Measurements from ENCODE around the gene KRTAP12-1.

DNA sequence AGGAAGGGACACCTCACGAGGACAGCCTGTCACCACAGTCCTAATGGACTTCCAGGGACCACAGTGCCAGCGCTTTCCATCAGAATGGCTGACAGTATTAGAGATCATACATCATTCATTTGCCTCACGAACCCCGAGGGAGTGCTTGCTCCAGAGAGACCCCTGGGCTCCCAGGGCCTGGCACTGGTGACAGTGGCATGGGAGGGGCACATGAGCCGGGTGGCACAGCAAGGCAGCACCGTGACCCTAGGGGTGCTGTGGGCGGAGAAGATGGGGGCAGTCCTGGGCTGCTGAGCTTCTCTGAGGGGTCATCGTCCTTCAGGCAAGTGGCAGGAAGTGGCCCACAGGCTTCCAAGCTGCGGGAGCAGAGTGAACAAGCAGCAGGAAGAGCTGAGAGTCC is 45.8 kb upstream of the KRTAP12-1 start:
- TF ChIP-seq MAX (IDR thresholded peaks at IDR 0.05) (no peak), CREB1 (IDR thresholded peaks at IDR 0.05; ENCODE audit: low read depth) (no peak), NFIC (IDR thresholded peaks at IDR 0.05) (no peak), YY1 (IDR thresholded peaks at IDR 0.05; ENCODE audit: low read depth) (no peak), EGR1 (IDR thresholded peaks at IDR 0.05) (no peak), USF1 (IDR thresholded peaks at IDR 0.05) (no peak), FOXM1 (IDR thresholded peaks at IDR 0.05; ENCODE audit: borderline replicate concordance, low read depth) (no peak), TAF1 (IDR thresholded peaks at IDR 0.05; ENCODE audit: low read depth) (no peak), CEBPB (IDR thresholded peaks at IDR 0.05) (no peak)

Measured in Ishikawa (cell line).